HG03095 (cell line): Measurements from ENCODE around the gene KRTAP4-4.
"Not testable (repeated sequence)": the region's sequence is repeated elsewhere in the genome, so short reads cannot be mapped to it uniquely, and the experiment has no call there.

Experiments used
- ATAC-seq: cut with Tn5 transposase; IDR thresholded peaks from one replicate; pipeline ENCODE4 v1.9.1; 2021; ENCODE audit warnings: moderate library complexity; ENCODE audit not compliant: unreplicated experiment

The KRTAP4-4 gene

DNA sequence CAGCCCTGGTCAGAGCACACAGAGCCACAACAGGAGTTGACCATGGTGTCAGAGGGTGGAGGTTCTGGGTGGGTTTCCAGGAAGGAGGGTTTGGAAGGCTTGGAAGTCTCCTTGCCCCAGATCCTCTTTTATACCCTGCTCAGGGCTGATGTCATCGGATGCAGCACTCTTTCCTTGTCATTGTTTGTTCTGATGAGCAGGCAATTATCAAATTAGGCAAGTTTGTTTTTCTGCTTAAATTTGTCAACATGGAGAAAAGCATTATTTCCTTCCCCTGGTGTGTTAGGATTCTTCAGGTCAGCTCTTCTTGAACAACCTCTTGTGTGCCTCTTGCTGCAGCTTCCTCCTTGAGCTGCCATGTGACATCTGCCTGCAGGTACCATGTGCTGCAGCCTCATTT, at the start of gene KRTAP4-4:
TSS of gene KRTAP4-4 (minus strand) at position 101 of the 400 bp plus-strand sequence. CDS start at position 44, 57 bp downstream.
- no peak for ATAC-seq

DNA sequence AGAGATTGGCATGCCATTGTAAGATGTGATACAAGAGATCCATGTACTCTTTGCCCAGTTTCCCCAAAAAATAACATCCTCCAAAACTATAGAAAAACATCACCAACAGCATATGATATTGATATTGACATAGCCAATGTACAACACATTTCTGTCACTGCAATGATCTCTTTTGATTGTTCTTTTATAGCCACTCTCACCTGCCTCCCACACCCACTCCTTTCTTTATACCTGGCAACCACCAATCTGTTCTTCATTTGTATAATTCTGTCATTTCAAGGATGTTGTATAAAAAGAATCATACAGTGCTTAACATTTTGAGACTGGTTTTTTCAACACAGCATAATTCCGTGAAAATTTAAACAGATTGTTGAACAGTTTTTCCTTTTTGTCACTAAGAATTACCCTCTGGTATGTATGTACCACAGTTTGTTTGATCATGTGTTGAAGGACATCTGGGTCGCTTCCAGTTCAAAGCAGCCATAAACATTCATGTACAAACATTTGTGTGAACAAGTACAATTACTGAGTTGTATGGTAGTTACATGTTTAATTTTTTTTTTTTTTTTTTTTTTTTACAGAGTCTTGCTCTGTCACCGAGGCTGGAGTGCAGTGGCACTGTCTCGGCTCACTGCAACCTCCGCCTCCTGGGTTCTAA, 39.0 kb upstream of the KRTAP4-4 start:
- no peak for ATAC-seq

DNA sequence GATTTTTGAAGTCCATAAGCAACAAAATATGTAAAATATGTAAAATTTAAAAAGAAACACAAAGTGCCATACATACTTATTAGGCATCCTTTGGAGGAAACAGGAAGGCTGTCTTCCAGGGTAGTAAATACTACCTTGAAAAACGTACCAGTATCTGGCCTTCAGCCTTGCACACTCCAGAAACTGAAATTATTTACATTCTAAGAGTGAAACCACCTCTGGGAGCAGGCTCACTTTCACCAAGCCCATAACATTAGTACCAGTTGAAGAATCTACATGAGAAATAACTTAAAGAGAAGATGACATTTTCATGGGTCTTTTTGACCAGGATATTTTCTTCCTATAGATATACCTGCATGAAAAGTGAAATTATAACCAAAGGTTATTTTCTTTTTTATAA, 35.5 kb upstream of the KRTAP4-4 start:
- no peak for ATAC-seq

DNA sequence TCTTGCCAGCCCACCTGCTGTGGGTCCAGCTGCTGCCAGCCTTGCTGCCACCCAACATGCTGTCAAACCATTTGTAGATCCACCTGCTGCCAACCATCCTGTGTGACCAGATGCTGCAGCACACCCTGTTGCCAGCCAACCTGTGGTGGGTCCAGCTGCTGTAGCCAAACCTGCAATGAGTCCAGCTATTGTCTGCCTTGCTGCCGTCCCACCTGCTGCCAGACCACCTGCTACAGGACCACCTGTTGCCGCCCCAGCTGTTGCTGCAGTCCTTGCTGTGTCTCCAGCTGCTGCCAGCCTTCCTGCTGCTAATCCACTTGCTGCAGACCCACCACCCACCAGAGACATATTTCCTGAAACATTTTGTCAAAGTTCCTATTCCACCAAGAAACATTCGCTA, 29.8 kb upstream of the KRTAP4-4 start:
- ATAC-seq, result no peak

DNA sequence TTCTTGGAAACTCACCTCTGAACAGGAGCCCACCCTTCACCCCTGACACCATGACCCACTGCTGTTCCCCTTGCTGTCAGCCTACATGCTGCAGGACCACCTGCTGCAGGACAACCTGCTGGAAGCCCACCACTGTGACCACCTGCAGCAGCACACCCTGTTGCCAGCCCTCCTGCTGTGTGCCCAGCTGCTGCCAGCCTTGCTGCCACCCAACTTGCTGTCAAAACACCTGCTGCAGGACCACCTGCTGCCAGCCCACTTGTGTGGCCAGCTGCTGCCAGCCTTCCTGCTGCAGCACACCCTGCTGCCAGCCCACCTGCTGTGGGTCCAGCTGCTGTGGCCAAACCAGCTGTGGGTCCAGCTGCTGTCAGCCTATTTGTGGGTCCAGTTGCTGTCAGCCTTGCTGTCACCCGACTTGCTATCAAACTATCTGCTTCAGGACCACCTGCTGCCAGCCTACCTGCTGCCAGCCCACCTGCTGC, 29.3 kb upstream of the KRTAP4-4 start, which contains the start of gene KRTAP9-1:
TSS of gene KRTAP9-1 (plus strand) at position 51 of the 482 bp plus-strand sequence. CDS start at position 51, 0 bp downstream.
- not testable (repeated sequence) for ATAC-seq

DNA sequence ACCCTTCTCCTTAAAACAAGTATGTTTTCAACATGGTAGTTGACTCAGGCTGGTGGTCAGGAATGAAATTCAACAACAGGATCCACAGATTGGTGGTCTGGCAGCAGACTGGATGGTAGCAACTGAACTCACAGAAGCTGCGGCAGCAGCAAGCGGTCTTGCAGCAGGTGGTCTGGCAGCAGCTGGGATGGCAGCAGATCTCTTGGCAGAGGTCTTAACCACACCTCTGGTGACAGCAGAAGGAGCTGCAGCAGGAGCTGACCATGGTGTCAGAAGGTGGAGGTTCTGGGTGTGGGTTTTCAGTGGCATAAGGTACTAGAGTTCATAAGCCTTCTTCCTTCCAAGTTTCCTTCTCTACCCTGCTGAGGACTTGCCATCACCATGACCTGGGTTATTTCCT, 26.3 kb upstream of the KRTAP4-4 start:
- ATAC-seq, result no peak

DNA sequence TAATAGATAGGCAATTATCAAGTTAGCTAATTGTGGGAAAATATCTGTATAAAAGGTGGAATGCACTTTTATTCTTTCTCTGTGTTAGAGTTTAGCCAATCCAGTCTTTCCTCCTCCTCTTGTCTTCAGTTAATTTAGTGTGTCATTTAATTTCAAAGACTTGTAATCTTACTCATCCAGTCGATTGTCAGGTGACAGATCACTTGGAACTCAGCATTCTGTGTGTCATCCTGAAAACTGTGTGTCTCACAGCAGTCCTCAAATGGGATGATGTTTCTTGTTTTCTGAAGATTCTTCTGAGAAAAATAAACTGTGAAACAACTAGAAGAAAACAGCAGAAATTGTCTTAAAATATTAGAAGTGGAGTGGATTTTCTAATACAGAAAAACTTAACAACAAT, 24.5 kb upstream of the KRTAP4-4 start:
- ATAC-seq, result no peak

DNA sequence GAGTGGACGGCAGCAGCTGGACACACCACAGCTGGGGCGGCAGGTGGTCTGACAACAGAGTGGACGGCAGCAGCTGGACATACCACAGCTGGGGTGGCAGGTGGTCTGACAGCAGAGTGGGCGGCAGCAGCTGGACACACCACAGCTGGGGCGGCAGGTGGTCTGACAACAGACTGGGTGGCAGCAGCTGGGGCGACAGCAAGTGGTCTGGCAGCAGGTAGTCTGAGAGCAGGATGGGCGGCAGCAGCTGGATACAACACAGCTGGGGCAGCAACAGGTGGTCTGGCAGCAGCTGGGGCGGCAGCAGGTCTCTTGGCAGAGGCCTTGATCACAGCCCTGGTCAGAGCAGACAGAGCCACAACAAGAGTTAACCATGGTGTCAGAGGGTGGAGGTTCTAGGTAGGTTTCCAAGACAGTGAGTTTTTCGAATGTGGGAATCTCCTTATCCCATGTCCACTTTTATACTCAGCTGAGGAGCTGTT, 24.0 kb upstream of the KRTAP4-4 start, which contains the start of gene KRTAP4-1:
TSS of gene KRTAP4-1 (minus strand) at position 432 of the 482 bp plus-strand sequence. CDS start at position 375, 57 bp downstream.
- no peak for ATAC-seq

DNA sequence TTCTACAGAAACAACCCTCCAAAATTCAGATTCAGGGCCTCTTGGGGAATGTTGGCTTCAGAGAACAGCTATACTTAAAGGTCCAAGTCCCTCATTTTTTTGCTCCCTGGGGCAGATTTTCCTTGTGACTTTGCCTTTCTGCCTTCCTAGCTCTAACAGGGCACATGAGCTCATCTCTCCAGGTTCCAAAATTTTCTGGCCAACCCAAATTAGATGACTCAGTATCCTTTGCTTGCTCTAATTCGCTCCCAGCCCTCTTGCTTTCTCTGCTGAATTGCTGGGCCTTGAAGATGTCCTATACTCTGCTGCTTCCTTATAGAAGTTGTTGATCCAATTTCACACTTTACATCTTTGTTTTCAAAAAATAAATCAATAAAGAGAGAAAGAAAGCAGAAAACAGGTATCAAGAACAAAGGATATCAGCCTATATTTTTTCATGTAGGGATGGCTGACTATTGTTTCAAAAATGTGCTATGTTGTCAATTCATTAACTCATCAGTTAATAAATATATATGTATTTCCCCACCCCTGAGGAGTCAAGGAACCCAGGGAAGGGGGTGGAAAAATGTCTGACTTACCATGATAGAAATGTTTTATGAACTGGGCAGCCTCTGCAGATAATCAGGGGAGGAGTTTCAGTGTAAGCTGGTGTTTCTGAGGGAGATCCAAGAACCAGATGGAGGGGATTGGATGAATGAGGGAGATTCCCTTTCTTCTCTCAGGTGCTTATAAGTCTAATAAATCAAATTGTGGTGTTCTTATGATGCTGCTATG, 18.5 kb upstream of the KRTAP4-4 start:
- no peak for ATAC-seq

DNA sequence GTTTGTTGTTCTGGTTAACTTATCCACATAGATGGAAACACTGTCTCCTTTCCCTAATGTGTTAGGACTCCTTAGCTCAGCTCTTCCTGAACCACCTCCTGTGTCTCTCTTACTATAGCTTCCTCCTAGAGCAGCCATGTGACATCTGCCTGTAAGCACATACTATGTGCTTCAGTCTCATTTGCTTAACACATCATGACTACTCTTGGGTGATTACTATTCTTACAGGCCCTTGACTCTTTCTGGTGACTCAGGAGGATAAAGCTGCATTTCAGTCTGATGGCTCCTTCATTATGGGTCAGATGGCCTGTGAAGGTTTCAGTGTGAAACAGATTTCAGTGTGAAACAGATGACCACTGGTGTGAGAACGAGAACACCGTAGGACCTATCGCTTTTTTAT, 17.8 kb upstream of the KRTAP4-4 start:
- no peak for ATAC-seq

DNA sequence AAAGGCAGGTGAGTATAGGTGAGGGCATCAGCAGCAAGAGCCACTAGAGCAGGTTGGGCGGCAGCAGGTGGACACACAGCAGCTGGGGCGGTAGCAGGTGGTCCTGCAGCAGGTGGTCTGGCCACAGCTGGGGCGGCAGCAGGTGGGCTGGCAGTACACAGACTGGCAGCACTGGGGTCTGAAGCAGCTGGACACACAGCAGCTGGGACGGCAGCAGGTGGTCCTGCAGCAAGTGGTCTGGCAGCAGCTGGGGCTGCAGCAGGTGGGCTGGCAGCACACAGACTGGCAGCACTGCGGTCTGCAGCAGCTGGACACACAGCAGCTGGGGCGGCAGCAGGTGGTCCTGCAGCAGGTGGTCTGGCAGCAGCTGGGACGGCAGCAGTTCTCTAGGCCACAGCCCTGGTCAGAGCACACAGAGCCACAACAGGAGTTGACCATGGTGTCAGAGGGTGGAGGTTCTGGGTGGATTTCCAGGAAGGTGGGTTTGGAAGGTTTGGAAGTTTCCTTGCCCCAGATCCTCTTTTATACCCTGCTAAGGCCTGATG, 17.3 kb upstream of the KRTAP4-4 start, which contains the start of gene KRTAP4-2:
TSS of gene KRTAP4-2 (minus strand) at position 495 of the 545 bp plus-strand sequence. CDS start at position 438, 57 bp downstream.
- no peak for ATAC-seq

DNA sequence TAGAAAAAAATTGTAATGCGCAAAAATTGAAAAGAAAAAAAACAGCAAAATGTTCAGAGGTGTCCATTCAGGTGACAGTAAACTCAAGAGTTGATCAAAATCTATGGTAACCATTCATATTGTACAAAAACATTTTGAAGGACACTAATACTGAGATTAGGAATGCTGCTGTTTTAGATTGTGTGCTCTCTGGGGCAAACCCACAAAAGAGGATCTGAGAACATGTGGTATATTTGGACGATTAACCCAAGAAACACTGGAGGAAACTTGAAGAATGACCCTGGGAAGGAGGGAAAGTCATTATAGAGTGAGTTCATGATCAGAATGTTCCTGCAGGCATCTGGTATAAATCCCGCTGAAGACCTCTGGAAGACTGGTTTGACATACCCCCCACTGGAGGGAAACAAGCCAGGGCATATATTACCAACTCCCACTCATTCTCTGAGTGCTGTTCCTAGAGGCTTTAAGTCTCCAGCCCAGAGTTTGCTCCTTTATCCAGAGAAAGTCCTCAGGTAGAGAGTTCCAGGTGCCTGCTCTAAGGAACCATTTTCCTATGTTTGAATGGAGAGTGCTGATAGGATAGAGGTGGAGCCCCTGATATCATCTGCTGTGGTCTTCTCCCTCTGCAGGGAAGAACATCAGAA, 16.3 kb upstream of the KRTAP4-4 start:
- ATAC-seq, result no peak

DNA sequence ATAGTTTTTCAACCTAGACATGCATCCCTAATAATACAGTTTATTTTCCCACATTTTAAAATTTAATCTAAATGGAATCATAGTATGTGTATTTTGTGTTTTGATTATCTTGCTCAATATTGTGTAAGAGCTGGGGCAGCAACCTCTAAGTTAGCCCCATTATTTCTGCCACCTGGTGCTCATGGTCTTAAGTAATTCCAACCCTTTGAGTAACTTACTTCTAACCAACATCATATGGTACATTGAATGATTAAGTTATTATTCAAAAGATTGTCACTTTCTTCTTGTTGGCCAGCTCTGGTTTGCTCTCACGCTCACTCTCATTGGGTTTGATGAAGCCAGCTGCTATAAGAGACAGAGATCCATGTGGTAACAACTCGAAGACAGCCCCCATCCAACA, 11.3 kb upstream of the KRTAP4-4 start:
- ATAC-seq, result no peak

DNA sequence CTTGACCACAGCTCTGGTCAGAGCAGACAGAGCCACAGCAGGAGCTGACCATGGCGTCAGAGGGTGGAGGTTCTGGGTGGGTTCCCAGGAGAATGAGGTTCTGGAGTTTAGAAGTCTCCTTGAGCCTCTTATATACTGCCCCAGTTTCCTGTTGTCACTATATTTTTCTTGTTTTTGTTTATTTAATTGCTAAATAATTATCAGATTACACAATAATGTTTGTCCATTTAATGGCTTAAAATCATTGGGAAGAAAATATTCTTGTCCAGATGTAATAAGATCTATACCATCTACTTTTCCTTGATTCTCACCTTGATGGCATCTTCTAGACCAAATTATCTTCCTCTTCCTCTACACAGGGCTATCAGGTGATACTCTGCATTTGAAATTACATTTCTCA, 7.6 kb upstream of the KRTAP4-4 start, which contains the start of gene KRTAP4-3:
TSS of gene KRTAP4-3 (minus strand) at position 101 of the 400 bp plus-strand sequence. CDS start at position 52, 49 bp downstream.
- ATAC-seq, result no peak

DNA sequence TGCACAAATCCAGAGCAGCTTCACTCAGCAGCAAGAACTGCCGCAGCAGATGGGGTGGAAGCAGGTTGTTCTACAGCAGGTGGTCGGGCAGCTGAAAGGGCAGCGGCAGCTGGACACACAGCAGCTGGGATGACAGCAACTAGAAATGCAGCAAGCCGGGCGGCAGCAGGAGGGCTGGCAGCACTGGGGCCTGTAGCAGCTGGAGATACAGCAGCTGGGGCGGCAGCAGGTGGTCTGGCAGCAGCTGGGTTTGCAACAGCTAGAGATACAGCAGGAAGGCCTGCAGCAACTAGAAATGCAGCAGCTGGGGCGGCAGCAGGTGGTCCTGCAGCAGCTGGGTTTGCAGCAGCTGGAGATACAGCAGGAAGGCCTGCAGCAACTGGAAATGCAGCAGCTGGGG, 7.0 kb upstream of the KRTAP4-4 start:
- ATAC-seq, result no peak

DNA sequence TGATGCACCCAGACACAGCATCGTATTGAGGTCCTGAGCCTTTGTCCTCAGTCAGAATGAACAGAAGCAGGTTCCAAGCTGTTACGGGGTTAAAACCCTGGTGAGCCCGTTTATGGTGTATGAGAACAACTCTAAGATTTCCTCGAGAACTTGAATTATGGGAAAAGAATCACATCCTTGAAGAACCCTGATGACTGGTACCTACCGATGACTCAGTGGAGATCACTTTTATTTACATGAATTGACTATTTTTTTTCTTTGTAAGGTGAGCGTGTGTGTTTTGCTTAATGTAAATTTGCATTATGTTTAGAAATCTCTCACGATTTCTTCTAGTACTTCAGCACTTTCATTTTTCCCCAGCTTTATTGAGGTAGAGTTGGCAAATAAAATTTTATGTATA, 3.3 kb upstream of the KRTAP4-4 start:
- ATAC-seq, result no peak

DNA sequence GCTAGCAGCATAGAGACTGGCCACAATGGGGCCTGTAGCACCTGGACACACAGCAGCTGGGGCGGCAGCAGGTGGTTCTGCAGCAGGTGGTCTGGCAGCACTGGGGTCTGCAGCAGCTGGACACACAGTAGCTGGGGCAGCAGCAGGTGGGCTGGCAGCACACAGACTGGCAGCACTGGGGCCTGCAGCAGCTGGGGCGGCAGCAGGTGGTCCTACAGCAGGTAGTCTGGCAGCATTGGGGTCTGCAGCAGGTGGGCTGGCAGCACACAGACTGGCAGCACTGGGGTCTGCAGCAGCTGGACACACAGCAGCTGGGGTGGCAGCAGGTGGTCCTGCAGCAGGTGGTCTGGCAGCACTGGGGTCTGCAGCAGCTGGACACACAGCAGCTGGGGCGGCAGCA, 358 bp downstream of the KRTAP4-4 start:
- ATAC-seq, result not testable (repeated sequence)

DNA sequence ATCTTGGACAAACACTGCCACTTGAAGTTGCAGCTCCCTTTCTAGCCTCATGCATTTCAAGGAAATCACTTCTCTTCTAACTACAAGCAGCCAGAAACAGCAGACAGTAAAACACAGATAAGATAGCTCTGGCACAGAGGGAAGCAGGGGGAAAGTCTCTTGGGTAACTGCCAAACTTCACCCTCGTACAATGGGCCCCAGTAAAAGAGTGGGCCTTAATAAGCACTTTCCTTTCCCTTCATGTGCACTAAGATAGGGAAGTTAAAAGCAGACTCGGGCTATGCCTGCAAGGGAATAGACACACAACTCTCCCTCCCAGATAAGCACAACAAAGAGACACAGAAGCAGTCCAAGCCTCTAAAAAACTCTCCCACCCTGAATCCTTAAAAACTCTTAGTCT, 6.7 kb downstream of the KRTAP4-4 start:
- no peak for ATAC-seq

DNA sequence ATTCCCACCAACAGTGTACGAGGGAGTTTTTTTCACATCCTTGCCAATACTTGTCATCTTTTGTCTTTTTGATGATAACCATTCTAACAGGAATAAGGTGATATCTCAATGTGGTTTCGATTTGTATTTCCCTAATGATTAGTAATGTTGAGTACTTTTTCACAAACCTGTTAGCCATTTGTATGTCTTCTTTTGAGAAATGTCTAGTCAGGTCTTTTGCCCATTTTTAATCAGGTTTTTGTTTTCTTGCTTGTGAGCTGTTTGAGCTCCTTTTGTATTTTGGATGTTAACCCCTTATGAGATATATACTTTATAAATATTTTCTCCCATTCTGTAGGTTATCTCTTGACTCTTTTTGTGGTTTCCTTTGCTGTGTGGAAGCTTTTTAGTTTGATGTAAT, 9.0 kb downstream of the KRTAP4-4 start:
- no peak for ATAC-seq

DNA sequence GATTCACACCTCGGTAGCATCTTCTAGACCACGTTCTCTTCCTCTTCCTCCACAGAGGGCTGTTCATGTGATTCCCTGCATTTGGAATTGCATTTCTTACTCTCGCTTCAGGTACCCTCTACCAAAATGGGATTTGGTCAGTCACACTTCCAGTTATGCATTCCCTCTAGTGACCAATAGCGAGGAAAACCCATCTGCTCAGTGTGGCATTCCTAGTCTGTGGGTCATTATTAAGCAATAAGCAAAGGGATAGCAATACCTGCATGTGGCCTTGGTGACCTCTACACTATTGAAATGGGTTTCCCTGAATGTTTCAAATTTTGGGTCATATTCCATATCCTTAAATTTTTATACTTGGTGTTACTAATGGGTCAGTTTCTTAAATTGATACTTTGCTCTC, 10.5 kb downstream of the KRTAP4-4 start:
- ATAC-seq, result no peak

DNA sequence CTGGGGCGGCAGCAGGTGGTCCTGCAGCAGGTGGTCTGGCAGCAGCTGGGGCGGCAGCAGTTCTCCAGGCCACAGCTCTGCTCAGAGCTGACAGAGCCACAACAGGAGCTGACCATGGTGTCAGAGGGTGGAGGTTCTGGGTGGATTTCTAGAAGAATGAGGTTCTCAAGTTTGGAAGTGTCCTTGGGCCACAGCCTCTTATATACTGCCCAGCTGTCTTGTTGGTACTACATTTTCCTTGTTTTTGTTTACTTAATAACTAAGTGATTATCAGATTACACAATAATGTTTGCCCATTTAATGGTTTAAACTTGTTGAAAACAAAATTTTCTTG, 10.9 kb downstream of the KRTAP4-4 start, which contains the start of gene KRTAP4-5:
TSS of gene KRTAP4-5 (minus strand) at position 174 of the 334 bp plus-strand sequence. CDS start at position 116, 58 bp downstream.
- ATAC-seq, result no peak
